ENCODE measurements around the gene PLXNA2. TPM values are rescaled to one million over a fixed set of nuclear protein-coding genes. Genes with fewer than 3 reads are reported as not detected.

Gene PLXNA2
- total RNA-seq, 1 donor from 2014 or later = 38.3 TPM

- peaks cover 6% of the 10 kb centered on the region for H3K4me1 ChIP-seq
- DNase-seq (ENCODE audit: extremely low spot score in 2 of 2) = peak; percentile 34 to 42
- intact Hi-C loops (cut with DNase I) = no loop called here
- no peak overlapping the region for H3K4me3 ChIP-seq
- no peaks in the 10 kb centered on the region for H3K9me3 ChIP-seq
- TF ChIP-seq CTCF (IDR thresholded peaks at IDR 0.05) (no peak), POLR2AphosphoS5 (IDR thresholded peaks at IDR 0.05; ENCODE audit: insufficient read depth in 1 of 2, low read depth in 1 of 2) (no peak), POLR2A (IDR thresholded peaks at IDR 0.05) (no peak)
- no peaks in the 10 kb centered on the region for H3K36me3 ChIP-seq
- no peak overlapping the region for H3K27ac ChIP-seq
- no peaks in the 10 kb centered on the region for H3K27me3 ChIP-seq
Measured at GRCh38 chr1:208000504-208000903, 243.7 kb downstream of the PLXNA2 start.

- Histone ChIP-seq H3K9me3 (no peaks in the 10 kb centered on the region), H3K36me3 (no peaks in the 10 kb centered on the region), H3K4me1 (peaks cover 6% of the 10 kb centered on the region), H3K4me3 (no peak overlapping the region), H3K27me3 (no peaks in the 10 kb centered on the region), H3K27ac (no peak overlapping the region)
- TF ChIP-seq CTCF (IDR thresholded peaks at IDR 0.05) = no peak
- peak in 1 of 2 donors; percentile 79 for DNase-seq (ENCODE audit: extremely low spot score in 2 of 2)
- intact Hi-C loops (cut with DNase I) = no loop called here
Measured at GRCh38 chr1:207999972-208000371, 244.2 kb downstream of the PLXNA2 start.

GRCh38 chr1:207999274-207999915 is 244.8 kb downstream of the PLXNA2 start:
- no peak for TF ChIP-seq POLR2AphosphoS5 (IDR thresholded peaks at IDR 0.05; ENCODE audit: insufficient read depth in 1 of 2, low read depth in 1 of 2)
- no peak for TF ChIP-seq POLR2A (IDR thresholded peaks at IDR 0.05)
- TF ChIP-seq CTCF (IDR thresholded peaks at IDR 0.05) = no peak
- Histone ChIP-seq H3K36me3 (no peaks in the 10 kb centered on the region), H3K27ac (no peak overlapping the region), H3K27me3 (no peaks in the 10 kb centered on the region), H3K4me1 (peaks cover 6% of the 10 kb centered on the region), H3K4me3 (no peak overlapping the region), H3K9me3 (no peaks in the 10 kb centered on the region)
- intact Hi-C loops (cut with DNase I) = no loop called here
- peak; percentile 80 to 82 for DNase-seq (ENCODE audit: extremely low spot score in 2 of 2)

- peak; percentile 34 to 60 for DNase-seq (ENCODE audit: extremely low spot score in 2 of 2)
- Histone ChIP-seq H3K9me3 (no peaks in the 10 kb centered on the region), H3K27me3 (no peaks in the 10 kb centered on the region), H3K27ac (no peak overlapping the region), H3K4me3 (no peak overlapping the region), H3K36me3 (no peaks in the 10 kb centered on the region), H3K4me1 (peaks cover 6% of the 10 kb centered on the region)
- TF ChIP-seq CTCF (IDR thresholded peaks at IDR 0.05) (no peak), POLR2AphosphoS5 (IDR thresholded peaks at IDR 0.05; ENCODE audit: insufficient read depth in 1 of 2, low read depth in 1 of 2) (no peak), POLR2A (IDR thresholded peaks at IDR 0.05) (no peak)
- intact Hi-C loops (cut with DNase I) = no loop called here
Measured at GRCh38 chr1:207998691-207999090, 245.5 kb downstream of the PLXNA2 start.

- peak; percentile 61 to 78 for DNase-seq (ENCODE audit: extremely low spot score in 2 of 2)
- H3K36me3 ChIP-seq = no peaks in the 10 kb centered on the region
- no peaks in the 10 kb centered on the region for H3K9me3 ChIP-seq
- intact Hi-C loops (cut with DNase I) = no loop called here
- no peak overlapping the region for H3K27ac ChIP-seq
- TF ChIP-seq POLR2A (IDR thresholded peaks at IDR 0.05) (no peak), CTCF (IDR thresholded peaks at IDR 0.05) (peak in 2 of 3 experiments; percentile 64 to 77)
- no peak overlapping the region for H3K4me3 ChIP-seq
- no peaks in the 10 kb centered on the region for H3K27me3 ChIP-seq
- H3K4me1 ChIP-seq = peaks cover 6% of the 10 kb centered on the region
Measured at GRCh38 chr1:207997486-207998268, 246.5 kb downstream of the PLXNA2 start.

Data from vagina (tissue), 2 donors.